Activated naive CD4-positive, alpha-beta T cell treated with Interleukin-2 at 50 U/mL for 16 hours (primary cell): ENCODE measurements around the gene PRSS56.

ENCODE experiments used
- DNase-seq: peaks from one replicate; pipeline ENCODE4 v3.0.0-alpha.2; 2020

Gene PRSS56

GRCh38 chr2:232502911-232503808, 17.0 kb upstream of the PRSS56 start:
- peak; percentile 44 for DNase-seq

- no peak for DNase-seq
Measured at GRCh38 chr2:232503809-232504323, 16.3 kb upstream of the PRSS56 start.

GRCh38 chr2:232504438-232504837, 15.8 kb upstream of the PRSS56 start:
- no peak for DNase-seq

GRCh38 chr2:232505856-232506255, 14.3 kb upstream of the PRSS56 start:
- DNase-seq, result no peak

- no peak for DNase-seq
Measured at GRCh38 chr2:232506709-232507108, 13.5 kb upstream of the PRSS56 start.

- no peak for DNase-seq
Measured at GRCh38 chr2:232508251-232508650, 11.9 kb upstream of the PRSS56 start.

- DNase-seq, result no peak
Measured at GRCh38 chr2:232511336-232511890, 8.8 kb upstream of the PRSS56 start.

GRCh38 chr2:232512602-232513001, 7.6 kb upstream of the PRSS56 start:
- DNase-seq, result no peak

GRCh38 chr2:232513353-232513752, 6.8 kb upstream of the PRSS56 start:
- no peak for DNase-seq

GRCh38 chr2:232515639-232516038, 4.5 kb upstream of the PRSS56 start:
- no peak for DNase-seq

- DNase-seq, result no peak
Measured at GRCh38 chr2:232516551-232516950, 3.6 kb upstream of the PRSS56 start.

GRCh38 chr2:232518844-232519243, 1.3 kb upstream of the PRSS56 start:
- DNase-seq, result no peak

GRCh38 chr2:232520489-232520888, 301 bp downstream of the PRSS56 start:
- no peak for DNase-seq

GRCh38 chr2:232521098-232521497, 910 bp downstream of the PRSS56 start:
- DNase-seq, result no peak

GRCh38 chr2:232521959-232522622, 1.9 kb downstream of the PRSS56 start:
- DNase-seq, result peak; percentile 68

GRCh38 chr2:232522623-232523401, 2.6 kb downstream of the PRSS56 start:
- DNase-seq, result no peak

GRCh38 chr2:232523402-232523681, 3.2 kb downstream of the PRSS56 start:
- no peak for DNase-seq

GRCh38 chr2:232523682-232524597, 3.8 kb downstream of the PRSS56 start:
- DNase-seq, result no peak

GRCh38 chr2:232524771-232525170, 4.6 kb downstream of the PRSS56 start:
- DNase-seq, result no peak

GRCh38 chr2:232525199-232525598, 5.0 kb downstream of the PRSS56 start:
- DNase-seq, result no peak

- DNase-seq, result no peak
Measured at GRCh38 chr2:232525791-232526371, 5.7 kb downstream of the PRSS56 start, which contains the start of gene CHRND. CHRND (plus strand) TSS chr2:232526160; CDS start chr2:232526216, 56 bp downstream.
